ENCODE data around the gene NDUFS4.
"Not testable (repeated sequence)": the region's sequence is repeated elsewhere in the genome, so short reads cannot be mapped to it uniquely, and the experiment has no call there.

NDUFS4 gene

DNA sequence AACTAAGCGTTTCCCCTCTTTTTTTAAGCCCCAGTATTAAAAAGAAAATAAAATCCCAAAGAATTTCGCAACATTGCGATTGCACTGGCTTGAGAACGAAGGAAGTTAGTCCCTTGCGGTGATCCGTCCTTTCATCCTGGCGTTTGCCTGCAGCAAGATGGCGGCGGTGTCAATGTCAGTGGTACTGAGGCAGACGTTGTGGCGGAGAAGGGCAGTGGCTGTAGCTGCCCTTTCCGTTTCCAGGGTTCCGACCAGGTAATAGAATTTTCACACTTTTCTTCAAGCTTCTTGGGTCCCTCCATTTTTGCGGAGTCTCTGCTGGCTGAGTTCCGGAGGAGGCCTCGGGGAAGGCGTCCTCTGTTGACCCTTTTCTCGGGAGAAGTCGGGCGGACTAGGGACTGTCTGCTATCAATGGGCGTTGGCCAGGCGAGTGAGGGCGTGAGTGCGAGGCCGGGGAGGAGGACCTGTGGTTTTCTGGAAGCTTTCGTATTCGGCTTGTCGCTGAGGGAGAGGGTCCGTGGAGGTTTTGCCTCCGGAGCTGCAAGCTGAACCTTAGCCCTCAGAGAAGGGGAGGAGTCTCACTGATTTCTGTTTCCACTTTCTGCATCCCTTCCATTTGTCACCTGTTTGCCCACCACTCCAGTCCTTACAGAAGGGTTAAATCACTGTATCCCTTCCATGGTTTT lies at the start of gene NDUFS4:
Gene NDUFS4, plus strand, starts transcription at position 134 of the 686 bp plus-strand sequence. Its CDS starts 24 bp downstream, at position 158.
- DNase-seq (ENCODE audit: low read depth): peak; percentile 21

DNA sequence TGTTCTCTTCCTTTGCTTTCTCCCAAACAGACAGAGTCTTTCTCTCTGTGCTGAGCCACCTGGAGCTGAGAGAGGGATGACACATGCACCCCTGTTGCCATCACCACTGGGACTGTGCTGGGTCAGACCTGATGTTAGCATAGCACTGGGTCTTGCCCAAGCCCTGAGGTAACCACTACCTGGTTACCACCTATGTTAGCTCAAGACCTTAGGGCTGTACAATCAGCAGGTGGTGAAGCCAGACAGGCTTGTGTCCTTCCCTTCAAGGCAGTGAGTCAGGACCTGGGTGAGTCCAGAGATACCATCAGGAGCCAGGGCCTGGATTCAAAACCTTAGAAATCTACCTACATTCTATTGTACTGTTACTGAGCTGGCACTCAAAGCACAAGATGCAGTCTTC lies 47.9 kb upstream of the NDUFS4 start:
- no peak for DNase-seq (ENCODE audit: low read depth)

GRCh38 chr5:53515988-53516387 lies 44.5 kb upstream of the NDUFS4 start:
- DNase-seq (ENCODE audit: low read depth): no peak

DNA sequence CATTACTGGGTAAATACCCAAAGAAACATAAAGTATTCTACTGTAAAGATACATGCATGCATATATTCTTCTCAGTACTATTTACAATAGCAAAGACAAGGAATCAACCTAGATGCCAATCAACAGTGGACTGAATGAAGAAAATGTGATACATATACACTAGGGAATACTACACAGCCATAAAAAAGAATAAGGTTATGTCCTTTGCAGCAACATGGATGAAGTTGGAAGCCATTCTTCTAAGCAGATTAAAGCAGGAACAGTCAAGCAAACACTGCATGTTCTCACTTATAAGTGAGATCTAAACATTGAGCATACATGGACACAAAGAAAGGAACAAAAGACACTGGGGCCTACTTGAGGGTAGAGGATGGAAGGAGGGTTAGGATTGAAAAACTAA lies 39.6 kb upstream of the NDUFS4 start:
- DNase-seq (ENCODE audit: low read depth): no peak

GRCh38 chr5:53537711-53538110 lies 22.7 kb upstream of the NDUFS4 start:
- no peak for DNase-seq (ENCODE audit: low read depth)

- not testable (repeated sequence) for DNase-seq (ENCODE audit: low read depth)
Measured at GRCh38 chr5:53540739-53541138, 19.7 kb upstream of the NDUFS4 start.

DNA sequence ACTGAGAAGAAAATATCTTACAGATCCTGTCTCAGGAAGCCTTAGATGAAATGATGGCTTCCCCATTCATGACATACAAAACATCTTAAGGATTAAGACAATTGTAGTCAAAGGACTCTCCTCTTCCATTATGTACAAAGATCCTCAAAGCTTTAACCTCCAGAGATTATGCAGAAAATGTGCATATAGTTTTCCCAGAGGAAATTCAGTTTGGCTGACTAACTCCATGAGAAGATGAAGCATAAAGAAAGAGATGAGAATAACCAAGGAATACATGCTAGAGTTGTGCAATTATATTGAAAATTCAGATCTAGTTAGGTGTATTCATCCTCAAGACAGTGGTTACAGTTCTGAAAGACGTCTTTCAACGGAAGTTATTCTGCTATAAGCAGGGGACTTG lies 18.6 kb upstream of the NDUFS4 start:
- DNase-seq (ENCODE audit: low read depth): no peak

- DNase-seq (ENCODE audit: low read depth): no peak
Measured at GRCh38 chr5:53542926-53543325, 17.5 kb upstream of the NDUFS4 start.

DNA sequence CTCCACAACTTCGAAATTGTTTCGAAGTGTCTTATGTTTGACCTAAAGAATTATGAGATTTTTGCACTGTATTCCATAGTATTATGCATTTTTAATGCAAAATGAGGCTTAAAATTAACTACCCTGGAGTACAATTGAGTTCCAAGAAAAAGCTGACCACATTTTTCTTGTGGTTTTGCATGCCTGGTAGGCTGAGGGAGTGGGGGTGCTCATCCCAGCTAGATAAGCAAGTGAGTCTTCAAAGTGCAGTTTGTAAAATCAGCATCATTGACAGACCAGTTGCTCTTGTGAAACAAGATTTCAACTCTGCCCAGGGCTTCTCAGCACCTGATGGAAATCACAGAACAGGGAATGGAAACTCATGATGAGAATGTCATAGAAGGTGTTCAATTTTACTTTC lies 17.0 kb upstream of the NDUFS4 start:
- no peak for DNase-seq (ENCODE audit: low read depth)

DNA sequence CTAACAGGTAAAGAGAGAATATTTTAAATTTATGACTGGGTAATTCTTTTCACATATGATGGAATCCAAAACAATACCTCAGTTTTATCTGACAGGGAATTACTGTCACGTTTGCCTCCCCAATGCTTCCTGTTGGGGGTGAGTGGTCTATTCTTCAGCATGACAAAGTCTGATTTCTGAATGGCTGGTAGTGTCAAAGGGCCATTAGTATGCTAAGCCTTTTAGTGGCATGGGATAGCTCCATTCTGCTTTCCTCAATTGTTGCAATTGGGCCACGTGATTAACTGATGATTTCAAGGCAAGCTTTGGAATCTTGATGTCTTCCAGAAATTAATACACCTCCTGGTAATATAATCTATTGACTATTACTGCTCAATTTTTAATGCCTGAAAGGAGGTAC lies 14.7 kb upstream of the NDUFS4 start:
- DNase-seq (ENCODE audit: low read depth): no peak

- no peak for DNase-seq (ENCODE audit: low read depth)
Measured at GRCh38 chr5:53547226-53547625, 13.2 kb upstream of the NDUFS4 start.

DNA sequence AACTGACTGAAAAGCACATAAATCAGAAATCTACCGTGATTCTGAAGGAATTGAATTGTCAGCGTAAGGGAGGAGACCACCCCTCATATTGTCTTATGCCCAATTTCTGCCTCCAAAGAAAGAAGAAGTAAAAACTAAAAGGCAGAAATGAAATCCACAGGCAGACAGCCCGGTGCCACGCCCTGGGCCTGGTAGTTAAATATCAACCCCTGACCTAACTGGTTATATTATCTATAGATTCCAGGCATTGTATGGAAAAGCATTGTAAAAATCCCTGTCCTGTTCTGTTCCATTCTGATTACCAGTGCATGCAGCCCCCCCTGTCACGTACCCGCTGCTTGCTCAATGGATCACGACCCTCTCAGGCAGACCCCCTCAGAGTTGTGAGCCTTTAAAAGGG lies 11.9 kb upstream of the NDUFS4 start:
- not testable (repeated sequence) for DNase-seq (ENCODE audit: low read depth)

DNA sequence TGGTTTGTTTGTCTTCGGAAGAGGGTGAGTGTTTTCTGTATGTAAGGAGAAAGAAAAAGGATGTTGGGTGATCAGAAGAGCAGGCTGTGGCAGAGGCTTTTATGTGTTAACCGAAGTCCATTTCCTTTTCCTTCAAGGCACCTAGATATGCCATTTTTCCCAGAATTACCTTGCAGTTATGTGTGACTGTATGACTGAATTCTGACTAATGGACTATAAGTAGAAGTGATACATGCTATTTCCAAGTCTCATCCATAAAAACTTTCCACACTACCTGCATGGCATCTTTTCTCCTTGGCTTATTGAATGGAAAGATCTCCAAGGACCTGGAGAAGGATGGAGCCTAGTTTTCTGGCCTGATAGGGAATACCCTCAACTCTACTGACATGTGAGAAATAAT lies 10.6 kb upstream of the NDUFS4 start:
- no peak for DNase-seq (ENCODE audit: low read depth)

GRCh38 chr5:53552561-53552960 lies 7.9 kb upstream of the NDUFS4 start:
- no peak for DNase-seq (ENCODE audit: low read depth)

- DNase-seq (ENCODE audit: low read depth): no peak
Measured at GRCh38 chr5:53554444-53554843, 6.0 kb upstream of the NDUFS4 start.

DNA sequence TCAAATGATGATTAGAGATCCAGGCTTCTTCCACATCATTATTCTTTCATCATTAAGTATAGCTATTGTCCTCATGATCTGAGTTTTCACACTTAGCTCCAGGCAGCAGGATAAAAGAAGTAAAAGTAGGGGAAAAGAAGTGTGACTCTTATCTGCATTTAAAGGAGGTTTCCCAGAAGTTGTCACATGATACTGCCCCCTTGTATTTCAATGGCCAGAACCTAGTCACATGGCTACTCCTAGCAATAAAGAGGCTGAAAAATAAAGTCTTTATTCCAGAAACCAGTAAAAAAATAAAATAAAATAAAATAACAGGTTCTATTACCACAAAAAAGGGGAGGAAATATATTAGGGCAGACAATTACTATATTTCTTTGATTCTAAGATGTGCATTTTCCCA lies 5.3 kb upstream of the NDUFS4 start:
- no peak for DNase-seq (ENCODE audit: low read depth)

- no peak for DNase-seq (ENCODE audit: low read depth)
Measured at GRCh38 chr5:53556001-53556400, 4.4 kb upstream of the NDUFS4 start.

DNA sequence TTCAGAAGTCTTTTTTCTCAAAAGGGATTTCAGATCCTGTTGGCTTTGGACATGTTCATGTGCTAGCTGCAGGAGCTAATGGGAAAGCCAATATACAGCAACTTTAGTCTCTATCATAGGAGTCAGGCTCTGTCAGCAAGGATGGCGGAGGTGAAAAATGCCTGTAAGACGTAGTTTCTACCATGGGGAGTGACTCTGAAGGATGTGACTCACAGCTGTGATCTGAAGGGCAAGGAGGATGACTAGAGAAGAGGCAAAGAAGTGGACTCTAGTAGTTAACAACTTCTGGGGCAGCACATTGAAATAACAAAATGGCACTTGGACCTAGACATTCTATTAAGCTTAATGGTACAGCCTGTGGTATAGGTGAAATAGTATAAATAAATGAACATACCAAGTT lies 3.1 kb upstream of the NDUFS4 start:
- DNase-seq (ENCODE audit: low read depth): no peak

DNA sequence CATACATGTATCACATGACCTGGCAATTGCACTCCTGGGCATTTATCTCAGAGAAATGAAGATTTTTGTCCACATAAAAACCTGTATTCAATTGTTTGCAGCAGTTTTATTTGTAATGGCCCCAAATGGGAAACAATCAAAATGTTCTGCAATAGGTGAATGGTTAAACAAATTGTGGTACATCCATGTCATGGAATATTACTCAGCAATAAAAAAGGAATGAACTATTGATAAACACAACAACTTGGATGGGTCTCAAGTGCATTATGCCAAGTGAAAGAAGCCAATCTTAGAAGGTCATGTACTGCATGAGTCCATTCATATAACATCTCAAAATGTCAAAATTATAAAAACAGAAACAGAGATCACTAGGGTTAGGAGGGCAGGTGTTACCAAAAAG lies 1.5 kb upstream of the NDUFS4 start:
- no peak for DNase-seq (ENCODE audit: low read depth)

DNA sequence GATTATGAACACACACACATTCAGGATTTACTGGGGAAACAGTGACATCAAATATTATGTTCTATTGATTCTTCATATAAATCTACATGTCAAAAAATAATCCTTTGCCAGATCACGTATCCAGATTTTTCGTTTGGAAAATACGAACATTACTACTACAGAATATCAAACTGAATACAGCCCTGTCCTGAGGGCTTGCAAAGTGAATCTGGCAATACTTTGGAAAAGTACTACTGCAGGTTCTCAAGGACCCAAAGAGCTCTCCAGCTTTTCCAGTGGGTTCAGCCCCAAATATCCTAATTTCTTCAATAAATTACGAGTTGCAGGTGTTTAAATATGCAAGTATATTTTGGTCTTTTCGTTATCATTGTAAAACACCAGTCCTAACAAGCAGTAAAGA lies 411 bp upstream of the NDUFS4 start:
- no peak for DNase-seq (ENCODE audit: low read depth)

DNA sequence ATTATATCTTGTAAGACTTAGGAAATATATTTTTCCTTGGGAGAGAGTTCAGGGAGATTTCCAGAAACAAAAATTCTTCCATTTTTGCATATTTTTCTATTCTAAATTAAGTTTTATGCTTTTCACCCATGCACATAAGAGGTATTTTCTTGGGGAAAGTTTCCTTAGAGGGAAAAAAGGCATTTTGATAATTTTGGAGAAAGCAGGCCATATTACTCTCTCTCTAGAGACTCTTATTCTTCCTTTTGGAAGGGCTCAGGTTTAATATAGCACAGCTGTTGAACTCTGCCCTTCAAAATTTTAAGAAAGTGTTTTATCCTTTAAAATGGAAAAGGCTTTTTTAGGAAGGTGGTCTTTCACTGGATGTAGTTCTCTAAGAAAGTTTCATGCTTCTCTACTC lies 8.0 kb downstream of the NDUFS4 start:
- no peak for DNase-seq (ENCODE audit: low read depth)

- no peak for DNase-seq (ENCODE audit: low read depth)
Measured at GRCh38 chr5:53568871-53569270, 8.4 kb downstream of the NDUFS4 start.

DNA sequence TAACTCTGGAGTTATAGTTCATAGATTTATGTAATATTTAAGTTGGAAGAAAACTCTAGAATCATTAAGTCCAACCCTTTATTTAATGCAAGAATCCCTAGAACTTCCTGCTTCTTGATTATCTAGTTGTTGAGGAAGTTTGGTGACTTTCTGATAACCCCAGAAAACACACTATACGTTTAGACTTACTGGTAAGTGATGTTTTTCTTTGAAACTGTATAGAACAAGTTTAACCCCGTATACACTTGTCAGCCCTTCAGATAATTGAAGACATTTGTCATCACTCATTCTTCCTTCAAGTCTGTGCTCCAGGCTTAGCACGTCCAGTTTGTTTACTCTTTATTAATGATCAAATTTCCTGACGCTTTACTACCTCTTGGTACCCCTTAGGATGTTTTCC lies 9.0 kb downstream of the NDUFS4 start:
- no peak for DNase-seq (ENCODE audit: low read depth)

GRCh38 chr5:53571403-53571802 lies 11.0 kb downstream of the NDUFS4 start:
- no peak for DNase-seq (ENCODE audit: low read depth)

DNA sequence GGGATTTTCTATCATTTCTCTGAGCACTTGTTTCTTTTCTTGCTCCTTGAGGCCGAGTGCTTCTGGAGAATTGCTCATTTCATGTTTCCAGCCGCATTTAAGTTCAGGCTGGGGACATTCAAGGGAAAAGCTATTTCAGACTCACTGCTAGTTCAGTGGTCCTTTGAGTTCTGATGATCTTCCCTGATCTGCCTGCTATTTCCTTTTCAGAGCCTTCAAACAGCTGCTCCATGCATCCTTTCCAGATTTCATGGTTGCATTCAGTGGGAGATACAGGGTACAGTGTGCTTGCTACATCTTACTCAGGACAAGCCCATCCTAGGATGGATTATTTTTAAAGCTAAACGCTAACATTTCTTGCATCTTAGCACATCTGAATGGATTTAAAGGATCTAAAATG lies 14.7 kb downstream of the NDUFS4 start:
- no peak for DNase-seq (ENCODE audit: low read depth)
